C4-2B (cell line): ENCODE data around the gene DPM1.

Experiments
- H3K27ac ChIP-seq: fragments of 450-650 bp; 2 replicates; pipeline ENCODE4 v1.5.1; 2017
- ZFX ChIP-seq: fragments of 450-650 bp; IDR thresholded peaks from 2 replicates; pipeline ENCODE4 v1.6.1; 2017
- TF ChIP-seq, protein P1 (sequence below): fragments of 450-650 bp; conservative IDR thresholded peaks from 2 replicates; pipeline ENCODE4 v1.5.1; 2017; ENCODE audit warnings: mild to moderate bottlenecking

Gene DPM1

DNA sequence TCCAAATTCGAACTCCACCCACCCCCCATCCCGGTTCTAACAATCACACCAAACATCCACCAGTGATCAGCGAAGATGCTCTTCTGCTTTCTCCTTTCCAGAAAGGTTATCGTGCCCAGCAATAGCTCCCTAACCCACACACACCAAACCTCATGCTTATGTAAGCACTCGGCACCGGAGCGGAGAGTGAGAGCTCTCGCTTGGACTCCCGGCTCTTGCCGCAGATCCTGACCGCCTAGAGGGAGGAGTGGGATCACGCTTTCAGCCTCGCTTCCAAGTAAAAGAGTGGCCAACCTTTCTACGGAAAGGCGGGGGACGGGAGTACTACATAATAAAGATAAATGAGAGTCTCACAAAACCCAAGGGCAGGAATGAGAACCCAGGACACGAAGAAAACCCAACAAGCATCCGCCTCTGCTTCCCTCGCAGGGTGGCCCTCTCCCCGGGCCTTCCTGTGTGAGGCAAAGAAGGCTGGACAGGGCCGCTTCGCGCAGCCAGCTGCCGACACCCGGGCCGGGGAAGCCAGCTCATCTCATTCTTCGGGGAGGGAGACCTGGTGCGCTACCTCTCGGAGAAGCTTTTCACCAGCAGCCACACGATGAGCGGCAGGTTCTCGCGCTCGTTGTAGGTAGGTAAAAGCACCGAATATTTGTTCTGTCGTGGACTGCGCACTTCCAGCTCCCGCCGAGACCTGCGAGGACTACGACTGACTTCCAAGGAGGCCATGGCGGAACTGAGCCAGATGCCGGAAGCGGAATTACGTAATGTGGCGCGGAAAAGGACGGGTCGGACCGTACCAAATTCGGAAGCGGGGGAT is at the start of gene DPM1:
DPM1 (minus strand) TSS at position 735 of the 817 bp plus-strand sequence; CDS start at position 726, 9 bp downstream.
- peak within 1 kb of the TSS; percentile 81 for H3K27ac ChIP-seq
- TF ChIP-seq, protein P1, sequence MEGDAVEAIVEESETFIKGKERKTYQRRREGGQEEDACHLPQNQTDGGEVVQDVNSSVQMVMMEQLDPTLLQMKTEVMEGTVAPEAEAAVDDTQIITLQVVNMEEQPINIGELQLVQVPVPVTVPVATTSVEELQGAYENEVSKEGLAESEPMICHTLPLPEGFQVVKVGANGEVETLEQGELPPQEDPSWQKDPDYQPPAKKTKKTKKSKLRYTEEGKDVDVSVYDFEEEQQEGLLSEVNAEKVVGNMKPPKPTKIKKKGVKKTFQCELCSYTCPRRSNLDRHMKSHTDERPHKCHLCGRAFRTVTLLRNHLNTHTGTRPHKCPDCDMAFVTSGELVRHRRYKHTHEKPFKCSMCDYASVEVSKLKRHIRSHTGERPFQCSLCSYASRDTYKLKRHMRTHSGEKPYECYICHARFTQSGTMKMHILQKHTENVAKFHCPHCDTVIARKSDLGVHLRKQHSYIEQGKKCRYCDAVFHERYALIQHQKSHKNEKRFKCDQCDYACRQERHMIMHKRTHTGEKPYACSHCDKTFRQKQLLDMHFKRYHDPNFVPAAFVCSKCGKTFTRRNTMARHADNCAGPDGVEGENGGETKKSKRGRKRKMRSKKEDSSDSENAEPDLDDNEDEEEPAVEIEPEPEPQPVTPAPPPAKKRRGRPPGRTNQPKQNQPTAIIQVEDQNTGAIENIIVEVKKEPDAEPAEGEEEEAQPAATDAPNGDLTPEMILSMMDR = no peak
- TF ChIP-seq ZFX = no peak

GRCh38 chr20:51005214-51005613 is 46.9 kb upstream of the DPM1 start:
- TF ChIP-seq ZFX = no peak
- TF ChIP-seq, protein P1 = no peak
- no peak overlapping the region for H3K27ac ChIP-seq

DNA sequence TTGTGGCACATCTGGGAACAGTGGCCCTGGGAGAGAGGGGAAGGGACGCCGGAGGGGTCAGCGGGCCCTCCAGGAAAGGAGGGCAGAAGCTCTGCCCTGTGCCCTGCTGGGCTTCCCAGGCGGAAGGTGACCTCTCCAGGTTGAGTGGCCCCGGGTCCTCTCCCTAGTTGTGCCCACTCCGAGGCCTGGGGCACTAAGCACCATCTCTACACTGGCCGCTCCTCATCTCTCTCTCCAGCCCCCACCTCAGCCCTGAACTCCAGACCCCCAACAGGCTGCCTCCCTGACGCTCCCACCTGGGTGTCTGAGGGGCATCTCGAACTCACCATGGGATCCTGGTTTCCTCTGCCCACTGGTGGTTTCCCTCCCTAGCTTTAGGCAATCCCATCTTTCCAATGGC is 46.4 kb upstream of the DPM1 start:
- no peak overlapping the region for H3K27ac ChIP-seq
- TF ChIP-seq ZFX = no peak
- TF ChIP-seq, protein P1 = no peak

DNA sequence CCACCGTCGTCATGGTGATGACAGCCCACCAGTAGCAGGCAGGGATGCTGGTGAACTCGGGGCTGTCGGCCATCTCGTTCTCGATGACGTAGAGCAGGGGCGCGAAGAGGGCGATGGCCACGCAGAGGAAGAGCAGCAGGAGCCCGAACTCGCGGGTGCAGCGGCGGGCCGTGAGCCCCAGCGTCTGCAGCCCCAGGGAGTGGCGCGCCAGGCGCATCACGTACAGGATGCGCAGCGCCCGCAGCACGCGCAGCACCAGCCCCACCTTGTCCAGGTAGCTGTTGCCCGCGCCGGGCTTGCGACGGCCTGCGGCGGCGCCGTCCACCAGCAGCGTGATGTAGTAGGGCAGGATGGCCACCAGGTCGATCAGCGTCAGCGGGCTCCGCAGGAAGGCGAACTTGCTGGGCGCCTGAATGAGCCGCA is 46.0 kb upstream of the DPM1 start:
- TF ChIP-seq ZFX = no peak
- TF ChIP-seq, protein P1 = no peak
- no peak overlapping the region for H3K27ac ChIP-seq

- TF ChIP-seq ZFX = no peak
- TF ChIP-seq, protein P1 = no peak
- no peak overlapping the region for H3K27ac ChIP-seq
Measured at GRCh38 chr20:51003753-51004152, 45.4 kb upstream of the DPM1 start.

DNA sequence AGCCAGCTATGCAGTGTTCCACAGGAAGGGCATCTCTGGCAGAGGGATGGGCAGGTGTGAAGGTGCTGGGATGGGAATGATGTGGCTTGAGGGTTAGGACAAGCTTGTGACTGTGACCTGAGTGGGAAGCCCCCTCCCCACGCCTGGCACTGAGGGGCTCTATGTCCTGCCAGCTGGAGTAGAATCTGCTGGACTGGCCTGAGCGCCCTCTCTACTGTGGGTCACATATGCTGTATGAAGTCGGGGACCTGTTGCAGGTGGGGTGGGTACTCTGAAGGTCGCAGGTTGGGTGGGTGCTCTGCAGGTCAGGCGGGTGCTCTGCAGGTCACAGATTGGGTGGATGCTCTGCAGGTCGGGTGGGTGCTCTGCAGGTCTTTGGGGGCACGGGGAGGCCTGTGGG is 44.3 kb upstream of the DPM1 start:
- TF ChIP-seq, protein P1 = no peak
- no peak for TF ChIP-seq ZFX
- no peak overlapping the region for H3K27ac ChIP-seq

- no peak overlapping the region for H3K27ac ChIP-seq
- TF ChIP-seq, protein P1 = no peak
- TF ChIP-seq ZFX = no peak
Measured at GRCh38 chr20:51001430-51002265, 43.3 kb upstream of the DPM1 start.
